SK-N-SH treated with all-trans-retinoic acid at 6 μM for 48 hours (cell line): ENCODE results near the gene CFAP157.

ENCODE experiments used
- ATAC-seq: fragments of 200-7000 bp; cut with Tn5 transposase; 3 replicates; pipeline ENCODE4 v1.9.1; 2020; ENCODE audit warnings: mild to moderate bottlenecking, moderate library complexity
- ARNTL ChIP-seq: fragments of 450-650 bp; formaldehyde crosslinking; IDR thresholded peaks from 2 replicates; pipeline ENCODE4 v1.5.0; 2020; ENCODE audit warnings: low read depth, mild to moderate bottlenecking, moderate library complexity, borderline replicate concordance
- BACH2 ChIP-seq: fragments of 250-450 bp; sonication (Bioruptor Pico); IDR thresholded peaks from 2 replicates; pipeline ENCODE4 v1.9.0; 2021; ENCODE audit warnings: mild to moderate bottlenecking, borderline replicate concordance
- CSDC2 ChIP-seq: fragments of 250-450 bp; sonication (Bioruptor Pico); IDR thresholded peaks from 2 replicates; pipeline ENCODE4 v1.5.0; 2020; ENCODE audit warnings: mild to moderate bottlenecking, moderate library complexity
- ESRRG ChIP-seq: fragments of 250-450 bp; sonication (Bioruptor Pico); IDR thresholded peaks from 2 replicates; pipeline ENCODE4 v1.6.1; 2021; ENCODE audit warnings: mild to moderate bottlenecking
- GLIS3 ChIP-seq: fragments of 250-450 bp; sonication (Bioruptor Pico); IDR thresholded peaks from 2 replicates; pipeline ENCODE4 v1.5.0; 2020; ENCODE audit warnings: mild to moderate bottlenecking, moderate library complexity
- ISL1 ChIP-seq: fragments of 250-450 bp; sonication (Bioruptor Pico); IDR thresholded peaks from 2 replicates; pipeline ENCODE4 v2.1.2; 2022; ENCODE audit warnings: mild to moderate bottlenecking, moderate library complexity
- PPARA ChIP-seq: fragments of 250-450 bp; sonication (Bioruptor Pico); IDR thresholded peaks from 2 replicates; pipeline ENCODE4 v1.5.0; 2020; ENCODE audit warnings: mild to moderate bottlenecking, borderline replicate concordance
- RARB ChIP-seq: fragments of 250-450 bp; sonication (Bioruptor Pico); IDR thresholded peaks from 2 replicates; pipeline ENCODE4 v1.8.0; 2021; ENCODE audit warnings: mild to moderate bottlenecking, moderate library complexity
- TCF4 ChIP-seq: fragments of 250-450 bp; sonication (Bioruptor Pico); IDR thresholded peaks from 2 replicates; pipeline ENCODE4 v1.8.0; 2021; ENCODE audit warnings: mild to moderate bottlenecking, moderate library complexity, borderline replicate concordance
- TOX ChIP-seq: fragments of 250-450 bp; sonication (Bioruptor Pico); IDR thresholded peaks from 2 replicates; pipeline ENCODE4 v1.8.0; 2021; ENCODE audit warnings: mild to moderate bottlenecking, moderate library complexity, borderline replicate concordance
- ZC3H10 ChIP-seq: fragments of 250-450 bp; sonication (Bioruptor Pico); IDR thresholded peaks from 2 replicates; pipeline ENCODE4 v1.5.1; 2021; ENCODE audit warnings: mild to moderate bottlenecking, moderate library complexity
- ZFP3 ChIP-seq: fragments of 250-450 bp; sonication (Bioruptor Pico); IDR thresholded peaks from 2 replicates; pipeline ENCODE4 v1.5.0; 2020; ENCODE audit warnings: mild to moderate bottlenecking, moderate library complexity
- ZFP30 ChIP-seq: fragments of 450-650 bp; formaldehyde crosslinking; IDR thresholded peaks from 2 replicates; pipeline ENCODE4 v1.5.0; 2022; ENCODE audit warnings: mild to moderate bottlenecking, moderate library complexity
- ZNF70 ChIP-seq: fragments of 450-650 bp; formaldehyde crosslinking; IDR thresholded peaks from 2 replicates; pipeline ENCODE4 v1.5.0; 2020; ENCODE audit warnings: mild to moderate bottlenecking, moderate library complexity
- ZNF8 ChIP-seq: fragments of 450-650 bp; formaldehyde crosslinking; IDR thresholded peaks from 2 replicates; pipeline ENCODE4 v1.5.0; 2020; ENCODE audit warnings: mild to moderate bottlenecking, moderate library complexity
- TF ChIP-seq, protein P1 (sequence below): fragments of 250-450 bp; sonication (Bioruptor Pico); IDR thresholded peaks from 2 replicates; pipeline ENCODE4 v1.5.1; 2021; ENCODE audit warnings: mild to moderate bottlenecking, moderate library complexity
- TF ChIP-seq, protein P2 (sequence below): fragments of 250-450 bp; sonication (Bioruptor Pico); IDR thresholded peaks from 2 replicates; pipeline ENCODE4 v1.8.0; 2021; ENCODE audit warnings: low read depth, mild to moderate bottlenecking, moderate library complexity, borderline replicate concordance
- TF ChIP-seq, protein P3 (sequence below): fragments of 250-450 bp; sonication (Bioruptor Pico); IDR thresholded peaks from 2 replicates; pipeline ENCODE4 v1.5.1; 2020; ENCODE audit warnings: low read depth, mild to moderate bottlenecking, moderate library complexity
- TF ChIP-seq, protein P4 (sequence below): fragments of 250-450 bp; sonication (Bioruptor Pico); IDR thresholded peaks from 2 replicates; pipeline ENCODE4 v1.5.0; 2020; ENCODE audit warnings: mild to moderate bottlenecking, moderate library complexity
- TF ChIP-seq, protein P5 (sequence below): fragments of 250-450 bp; sonication (Bioruptor Pico); IDR thresholded peaks from 2 replicates; pipeline ENCODE4 v1.8.0; 2020; ENCODE audit warnings: mild to moderate bottlenecking, moderate library complexity, borderline replicate concordance

CFAP157 gene

DNA sequence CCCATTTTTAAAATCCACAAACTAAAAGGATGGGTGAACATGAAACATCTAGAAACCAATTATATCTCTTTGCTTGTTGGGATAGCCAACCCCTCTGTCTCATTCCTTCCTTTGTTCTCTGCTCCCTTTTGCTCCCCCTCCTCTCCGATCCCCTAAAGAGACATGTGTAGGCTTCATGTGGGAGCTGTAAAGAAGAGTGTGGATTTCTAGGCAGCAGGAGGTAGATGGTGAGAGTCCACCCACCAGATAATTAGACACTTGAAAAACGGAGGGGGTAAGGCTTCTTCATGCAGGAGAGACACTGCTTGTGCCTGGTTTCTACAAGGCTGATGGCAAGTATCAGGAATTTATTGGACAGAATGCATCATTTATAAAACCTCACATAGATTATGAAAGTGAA, 27.3 kb upstream of the CFAP157 start:
- TF ChIP-seq, protein P1, sequence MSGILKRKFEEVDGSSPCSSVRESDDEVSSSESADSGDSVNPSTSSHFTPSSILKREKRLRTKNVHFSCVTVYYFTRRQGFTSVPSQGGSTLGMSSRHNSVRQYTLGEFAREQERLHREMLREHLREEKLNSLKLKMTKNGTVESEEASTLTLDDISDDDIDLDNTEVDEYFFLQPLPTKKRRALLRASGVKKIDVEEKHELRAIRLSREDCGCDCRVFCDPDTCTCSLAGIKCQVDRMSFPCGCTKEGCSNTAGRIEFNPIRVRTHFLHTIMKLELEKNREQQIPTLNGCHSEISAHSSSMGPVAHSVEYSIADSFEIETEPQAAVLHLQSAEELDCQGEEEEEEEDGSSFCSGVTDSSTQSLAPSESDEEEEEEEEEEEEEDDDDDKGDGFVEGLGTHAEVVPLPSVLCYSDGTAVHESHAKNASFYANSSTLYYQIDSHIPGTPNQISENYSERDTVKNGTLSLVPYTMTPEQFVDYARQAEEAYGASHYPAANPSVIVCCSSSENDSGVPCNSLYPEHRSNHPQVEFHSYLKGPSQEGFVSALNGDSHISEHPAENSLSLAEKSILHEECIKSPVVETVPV (CRISPR knock-in tag): no peak
- TF ChIP-seq, protein P2, sequence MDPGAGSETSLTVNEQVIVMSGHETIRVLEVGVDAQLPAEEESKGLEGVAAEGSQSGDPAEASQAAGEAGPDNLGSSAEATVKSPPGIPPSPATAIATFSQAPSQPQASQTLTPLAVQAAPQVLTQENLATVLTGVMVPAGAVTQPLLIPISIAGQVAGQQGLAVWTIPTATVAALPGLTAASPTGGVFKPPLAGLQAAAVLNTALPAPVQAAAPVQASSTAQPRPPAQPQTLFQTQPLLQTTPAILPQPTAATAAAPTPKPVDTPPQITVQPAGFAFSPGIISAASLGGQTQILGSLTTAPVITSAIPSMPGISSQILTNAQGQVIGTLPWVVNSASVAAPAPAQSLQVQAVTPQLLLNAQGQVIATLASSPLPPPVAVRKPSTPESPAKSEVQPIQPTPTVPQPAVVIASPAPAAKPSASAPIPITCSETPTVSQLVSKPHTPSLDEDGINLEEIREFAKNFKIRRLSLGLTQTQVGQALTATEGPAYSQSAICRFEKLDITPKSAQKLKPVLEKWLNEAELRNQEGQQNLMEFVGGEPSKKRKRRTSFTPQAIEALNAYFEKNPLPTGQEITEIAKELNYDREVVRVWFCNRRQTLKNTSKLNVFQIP (CRISPR knock-in tag): no peak
- TF ChIP-seq BACH2 (CRISPR knock-in tag): no peak
- TF ChIP-seq ZFP3 (CRISPR knock-in tag): no peak
- TF ChIP-seq ZC3H10 (CRISPR knock-in tag): no peak
- TF ChIP-seq GLIS3: no peak
- no peak for TF ChIP-seq PPARA (CRISPR knock-in tag)
- no peak for TF ChIP-seq RARB (CRISPR knock-in tag)
- TF ChIP-seq ARNTL (CRISPR knock-in tag): no peak

DNA sequence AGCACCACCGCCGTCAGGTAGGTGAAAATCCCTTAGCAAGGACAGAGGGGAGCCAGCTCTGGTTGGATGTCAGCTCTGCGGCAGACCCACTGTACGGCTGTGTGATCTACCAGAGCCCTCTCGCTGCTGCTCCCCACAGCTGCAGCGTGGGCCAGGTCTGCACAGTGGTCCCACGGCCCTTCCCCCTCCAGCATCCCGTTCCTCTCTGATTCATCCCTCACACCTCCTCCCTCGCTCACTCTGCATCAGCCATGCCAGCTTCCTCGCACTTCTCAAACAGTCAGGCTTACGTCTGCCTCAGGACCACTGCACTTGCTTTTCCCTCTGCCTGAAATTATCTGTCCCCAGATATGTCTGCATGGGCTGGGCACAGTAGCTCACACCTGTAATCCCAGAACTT, 26.6 kb upstream of the CFAP157 start:
- no peak for TF ChIP-seq PPARA (CRISPR knock-in tag)
- TF ChIP-seq, protein P3, sequence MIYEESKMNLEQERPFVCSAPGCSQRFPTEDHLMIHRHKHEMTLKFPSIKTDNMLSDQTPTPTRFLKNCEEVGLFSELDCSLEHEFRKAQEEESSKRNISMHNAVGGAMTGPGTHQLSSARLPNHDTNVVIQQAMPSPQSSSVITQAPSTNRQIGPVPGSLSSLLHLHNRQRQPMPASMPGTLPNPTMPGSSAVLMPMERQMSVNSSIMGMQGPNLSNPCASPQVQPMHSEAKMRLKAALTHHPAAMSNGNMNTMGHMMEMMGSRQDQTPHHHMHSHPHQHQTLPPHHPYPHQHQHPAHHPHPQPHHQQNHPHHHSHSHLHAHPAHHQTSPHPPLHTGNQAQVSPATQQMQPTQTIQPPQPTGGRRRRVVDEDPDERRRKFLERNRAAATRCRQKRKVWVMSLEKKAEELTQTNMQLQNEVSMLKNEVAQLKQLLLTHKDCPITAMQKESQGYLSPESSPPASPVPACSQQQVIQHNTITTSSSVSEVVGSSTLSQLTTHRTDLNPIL (CRISPR knock-in tag): no peak
- no peak for TF ChIP-seq ZC3H10 (CRISPR knock-in tag)
- TF ChIP-seq ARNTL (CRISPR knock-in tag): no peak
- no peak for TF ChIP-seq ESRRG (CRISPR knock-in tag)
- no peak for TF ChIP-seq ZFP3 (CRISPR knock-in tag)
- TF ChIP-seq, protein P4, sequence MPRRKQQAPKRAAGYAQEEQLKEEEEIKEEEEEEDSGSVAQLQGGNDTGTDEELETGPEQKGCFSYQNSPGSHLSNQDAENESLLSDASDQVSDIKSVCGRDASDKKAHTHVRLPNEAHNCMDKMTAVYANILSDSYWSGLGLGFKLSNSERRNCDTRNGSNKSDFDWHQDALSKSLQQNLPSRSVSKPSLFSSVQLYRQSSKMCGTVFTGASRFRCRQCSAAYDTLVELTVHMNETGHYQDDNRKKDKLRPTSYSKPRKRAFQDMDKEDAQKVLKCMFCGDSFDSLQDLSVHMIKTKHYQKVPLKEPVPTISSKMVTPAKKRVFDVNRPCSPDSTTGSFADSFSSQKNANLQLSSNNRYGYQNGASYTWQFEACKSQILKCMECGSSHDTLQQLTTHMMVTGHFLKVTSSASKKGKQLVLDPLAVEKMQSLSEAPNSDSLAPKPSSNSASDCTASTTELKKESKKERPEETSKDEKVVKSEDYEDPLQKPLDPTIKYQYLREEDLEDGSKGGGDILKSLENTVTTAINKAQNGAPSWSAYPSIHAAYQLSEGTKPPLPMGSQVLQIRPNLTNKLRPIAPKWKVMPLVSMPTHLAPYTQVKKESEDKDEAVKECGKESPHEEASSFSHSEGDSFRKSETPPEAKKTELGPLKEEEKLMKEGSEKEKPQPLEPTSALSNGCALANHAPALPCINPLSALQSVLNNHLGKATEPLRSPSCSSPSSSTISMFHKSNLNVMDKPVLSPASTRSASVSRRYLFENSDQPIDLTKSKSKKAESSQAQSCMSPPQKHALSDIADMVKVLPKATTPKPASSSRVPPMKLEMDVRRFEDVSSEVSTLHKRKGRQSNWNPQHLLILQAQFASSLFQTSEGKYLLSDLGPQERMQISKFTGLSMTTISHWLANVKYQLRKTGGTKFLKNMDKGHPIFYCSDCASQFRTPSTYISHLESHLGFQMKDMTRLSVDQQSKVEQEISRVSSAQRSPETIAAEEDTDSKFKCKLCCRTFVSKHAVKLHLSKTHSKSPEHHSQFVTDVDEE (CRISPR knock-in tag): no peak
- TF ChIP-seq, protein P2 (CRISPR knock-in tag): no peak
- TF ChIP-seq, protein P1 (CRISPR knock-in tag): no peak
- TF ChIP-seq BACH2 (CRISPR knock-in tag): no peak
- no peak for TF ChIP-seq TCF4 (CRISPR knock-in tag)
- TF ChIP-seq TOX (CRISPR knock-in tag): no peak
- no peak for TF ChIP-seq ZNF8 (CRISPR knock-in tag)
- no peak for TF ChIP-seq ZNF70
- TF ChIP-seq, protein P5, sequence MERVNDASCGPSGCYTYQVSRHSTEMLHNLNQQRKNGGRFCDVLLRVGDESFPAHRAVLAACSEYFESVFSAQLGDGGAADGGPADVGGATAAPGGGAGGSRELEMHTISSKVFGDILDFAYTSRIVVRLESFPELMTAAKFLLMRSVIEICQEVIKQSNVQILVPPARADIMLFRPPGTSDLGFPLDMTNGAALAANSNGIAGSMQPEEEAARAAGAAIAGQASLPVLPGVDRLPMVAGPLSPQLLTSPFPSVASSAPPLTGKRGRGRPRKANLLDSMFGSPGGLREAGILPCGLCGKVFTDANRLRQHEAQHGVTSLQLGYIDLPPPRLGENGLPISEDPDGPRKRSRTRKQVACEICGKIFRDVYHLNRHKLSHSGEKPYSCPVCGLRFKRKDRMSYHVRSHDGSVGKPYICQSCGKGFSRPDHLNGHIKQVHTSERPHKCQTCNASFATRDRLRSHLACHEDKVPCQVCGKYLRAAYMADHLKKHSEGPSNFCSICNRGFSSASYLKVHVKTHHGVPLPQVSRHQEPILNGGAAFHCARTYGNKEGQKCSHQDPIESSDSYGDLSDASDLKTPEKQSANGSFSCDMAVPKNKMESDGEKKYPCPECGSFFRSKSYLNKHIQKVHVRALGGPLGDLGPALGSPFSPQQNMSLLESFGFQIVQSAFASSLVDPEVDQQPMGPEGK (CRISPR knock-in tag): no peak
- no peak for TF ChIP-seq RARB (CRISPR knock-in tag)
- TF ChIP-seq CSDC2 (CRISPR knock-in tag): no peak
- TF ChIP-seq ZFP30 (CRISPR knock-in tag): no peak
- no peak for TF ChIP-seq ISL1
- no peak for TF ChIP-seq GLIS3
- TF ChIP-seq, all 23 proteins: peak for 0
- ATAC-seq: no peak

More for the DNA sequence above, 27.3 kb upstream of the CFAP157 start:
- no peak for ATAC-seq
